IMR-90 (cell line): Measurements from ENCODE around the gene PRKCA. TPM values are rescaled to one million over a fixed set of nuclear protein-coding genes. Genes with fewer than 3 reads are reported as not detected.

ENCODE experiments used
- ATAC-seq: fragments of 200-7000 bp; cut with Tn5 transposase; 2 replicates; pipeline ENCODE4 v1.9.1; 2020; ENCODE audit warnings: low read depth, mild to moderate bottlenecking, moderate library complexity
- BruUV-seq: library from RNA; stranded (reverse); fragments of 400-500 nt; replicated peaks from 2 replicates; lab custom pipeline; 2021; lab: Mats Ljungman, UMichigan
- CTCF ChIA-PET: fragments of 300-600 bp; formaldehyde crosslinking; extraction: SDS; loops from one replicate; lab custom pipeline; 2021; ENCODE audit warnings: antibody characterized with exemption; lab: Yijun Ruan, JAX
- POLR2A ChIA-PET: fragments of 300-600 bp; sonication (Branson Sonifier 250); formaldehyde crosslinking; loops from one replicate; lab custom pipeline; 2022; ENCODE audit warnings: antibody characterized with exemption; ENCODE audit not compliant: unreplicated experiment; lab: Charles Lee
- DNase-seq: peaks from one replicate; pipeline ENCODE4 v3.0.0; 2013
- H2AFZ ChIP-seq: replicated peaks from 2 replicates; pipeline ENCODE3; 2013; ENCODE audit warnings: low read length, mild to moderate bottlenecking; ENCODE audit not compliant: poor library complexity
- H2AK5ac ChIP-seq: 2 replicates; pipeline ENCODE4 v1.6.1; 2013; ENCODE audit warnings: low read depth, low read length, inconsistent platforms
- H2AK9ac ChIP-seq: replicated peaks from 2 replicates; pipeline ENCODE3; 2013; ENCODE audit warnings: mild to moderate bottlenecking, low read depth, low read length, moderate library complexity; ENCODE audit not compliant: poor library complexity
- H2BK120ac ChIP-seq: 2 replicates; pipeline ENCODE4 v1.6.1; 2013; ENCODE audit warnings: low read depth, low read length, inconsistent platforms
- H2BK15ac ChIP-seq: 3 replicates; pipeline ENCODE4 v1.6.1; 2013; ENCODE audit warnings: low read depth, low read length, inconsistent platforms
- H2BK20ac ChIP-seq: 2 replicates; pipeline ENCODE4 v1.6.1; 2013; ENCODE audit warnings: low read depth, mild to moderate bottlenecking, inconsistent platforms, low read length, moderate library complexity
- H2BK5ac ChIP-seq: 2 replicates; pipeline ENCODE4 v1.6.1; 2013; ENCODE audit warnings: mild to moderate bottlenecking, low read depth, low read length, inconsistent platforms; ENCODE audit not compliant: poor library complexity, severe bottlenecking
- H3K14ac ChIP-seq: replicated peaks from 2 replicates; pipeline ENCODE4 v1.6.1; 2013; ENCODE audit warnings: low read depth, low read length, inconsistent platforms
- H3K18ac ChIP-seq: 2 replicates; pipeline ENCODE4 v1.6.1; 2013; ENCODE audit warnings: low read depth, low read length, control low read depth
- H3K23ac ChIP-seq: 2 replicates; pipeline ENCODE4 v1.6.1; 2013; ENCODE audit warnings: low read depth, low read length, inconsistent platforms
- H3K27ac ChIP-seq: 2 replicates; pipeline ENCODE4 v1.5.1; 2013; ENCODE audit warnings: mild to moderate bottlenecking, control low read depth, low read length; ENCODE audit not compliant: insufficient read depth
- H3K27me3 ChIP-seq: 2 replicates; pipeline ENCODE4 v1.6.1; 2013; ENCODE audit warnings: low read length; ENCODE audit not compliant: control insufficient read depth, insufficient read depth
- H3K36me3 ChIP-seq: 2 replicates; pipeline ENCODE4 v1.6.1; 2013; ENCODE audit warnings: low read length, mixed read lengths; ENCODE audit not compliant: control insufficient read depth, insufficient read depth
- H3K4ac ChIP-seq: 2 replicates; pipeline ENCODE4 v1.6.1; 2013; ENCODE audit warnings: low read depth, low read length, inconsistent platforms
- H3K4me1 ChIP-seq: 2 replicates; pipeline ENCODE4 v1.6.1; 2013; ENCODE audit warnings: low read length, mixed read lengths; ENCODE audit not compliant: control insufficient read depth, insufficient read depth
- H3K4me2 ChIP-seq: 2 replicates; pipeline ENCODE4 v1.6.1; 2013; ENCODE audit warnings: low read depth, mild to moderate bottlenecking, control low read depth, low read length, moderate library complexity
- H3K4me3 ChIP-seq: 2 replicates; pipeline ENCODE4 v1.5.1; 2013; ENCODE audit warnings: low read depth, mild to moderate bottlenecking, control low read depth, low read length, moderate library complexity; ENCODE audit not compliant: insufficient read depth
- H3K56ac ChIP-seq: 2 replicates; pipeline ENCODE4 v1.6.1; 2013; ENCODE audit warnings: low read length, inconsistent platforms; ENCODE audit not compliant: insufficient read depth; ENCODE audit errors: extremely low read depth
- H3K79me1 ChIP-seq, 2 experiments: 2 replicates each; pipeline ENCODE4 v1.6.1; 2013; ENCODE audit warnings: low read length in 2 of 2, inconsistent platforms in 1 of 2, low read depth in 1 of 2
- H3K9ac ChIP-seq: 2 replicates; pipeline ENCODE4 v1.6.1; 2013; ENCODE audit warnings: low read depth, low read length, control low read depth
- H3K9me1 ChIP-seq: 2 replicates; pipeline ENCODE4 v1.6.1; 2013; ENCODE audit warnings: low read length, inconsistent platforms; ENCODE audit not compliant: insufficient read depth
- H3K9me3 ChIP-seq: 2 replicates; pipeline ENCODE4 v1.6.1; 2013; ENCODE audit warnings: low read length; ENCODE audit not compliant: control insufficient read depth, insufficient read depth
- H4K20me1 ChIP-seq: 2 replicates; pipeline ENCODE4 v1.6.1; 2013; ENCODE audit warnings: low read length, inconsistent platforms; ENCODE audit not compliant: insufficient read depth
- H4K5ac ChIP-seq: 2 replicates; pipeline ENCODE4 v1.6.1; 2013; ENCODE audit warnings: mild to moderate bottlenecking, low read depth, low read length, control low read depth
- H4K8ac ChIP-seq, 2 experiments: 2 replicates each; pipeline ENCODE4 v1.6.1; 2013; ENCODE audit warnings: low read depth in 2 of 2, low read length in 2 of 2, control low read depth in 1 of 2, inconsistent platforms in 1 of 2
- H4K91ac ChIP-seq: 2 replicates; pipeline ENCODE4 v1.6.1; 2013; ENCODE audit warnings: low read depth, low read length, inconsistent platforms; ENCODE audit not compliant: insufficient read depth
- BHLHE40 ChIP-seq: fragments of 150-350 bp; IDR thresholded peaks from 2 replicates; pipeline ENCODE4 v1.6.1; 2016; ENCODE audit warnings: mild to moderate bottlenecking, low read depth, low read length
- CTCF ChIP-seq: conservative IDR thresholded peaks from 2 replicates; pipeline ENCODE4 v1.5.1; 2012; ENCODE audit warnings: mild to moderate bottlenecking, low read depth, low read length, improper control_type of control experiment
- MAZ ChIP-seq: IDR thresholded peaks from 2 replicates; pipeline ENCODE4 v1.6.1; 2012; ENCODE audit warnings: low read depth, mild to moderate bottlenecking, low read length, improper control_type of control experiment, moderate library complexity, borderline replicate concordance
- POLR2A ChIP-seq: IDR thresholded peaks from 2 replicates; pipeline ENCODE4 v1.6.1; 2012; ENCODE audit warnings: mild to moderate bottlenecking, low read depth, low read length
- WGBS, 2 experiments: methylation state at CpG; one replicate each; pipeline versions ENCODE4 v1.1.5 to v1.1.7; 2013; ENCODE audit warnings: missing lambda C conversion rate in 2 of 2; ENCODE audit not compliant: insufficient read length in 1 of 2; ENCODE audit errors: extremely low coverage in 2 of 2; 5-methylcytosine and 5-hydroxymethylcytosine counted together
- dilution Hi-C: fragments of 300-500 bp; cut with HindIII; formaldehyde crosslinking; loops from one replicate; pipeline ENCODE4 v1.14.3; 2018; ENCODE audit warnings: low sequenced_read_pairs; ENCODE audit not compliant: unreplicated experiment
- in situ Hi-C: fragments of 300-500 bp; cut with MboI; formaldehyde crosslinking; loops from 3 replicates; pipeline ENCODE4 v1.14.3; 2019; ENCODE audit warnings: low sequenced_read_pairs, inconsistent platforms, mixed read lengths
- intact Hi-C: fragments of 100-400 bp; cut with micrococcal nuclease; formaldehyde crosslinking; loops from 2 replicates; pipeline ENCODE4 v1.10.0; 2022
- polyA plus RNA-seq, 3 experiments: library from polyadenylated mRNA; depleted of rRNA; stranded (reverse); fragments of >200 nt; gene quantifications; 2 replicates each; pipeline ENCODE4 v1.2.3, GENCODE V29; 2012; ENCODE audit warnings: low replicate concordance in 1 of 3
- total RNA-seq: library from RNA; depleted of rRNA; stranded (reverse); fragments of >200 nt; gene quantifications from 2 replicates; pipeline ENCODE4 v1.2.3, GENCODE V29; 2012

The PRKCA gene
- total and polyA plus RNA-seq, 2 of the 4 experiments (the other 2 are of a cell fraction) = 31.0 to 46.0 TPM

DNA sequence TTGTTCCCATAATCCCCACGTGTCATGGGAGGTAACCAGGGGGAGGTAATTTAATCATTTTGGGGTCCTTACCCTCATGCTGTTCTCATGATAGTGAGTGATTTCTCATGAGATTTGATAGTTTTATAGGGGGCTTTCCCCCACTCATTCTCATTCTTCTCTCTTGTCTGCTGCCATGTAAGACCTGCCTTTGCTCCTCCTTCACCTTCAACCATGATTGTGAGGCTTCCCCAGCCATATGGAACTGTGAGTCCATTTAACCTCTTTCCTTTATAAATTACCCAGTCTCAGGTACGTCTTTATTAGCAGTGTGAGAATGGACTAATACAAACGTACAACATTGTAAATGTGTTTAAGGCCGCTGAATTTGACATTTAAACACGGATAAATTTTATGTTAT is 37.7 kb upstream of the PRKCA start:
- Histone ChIP-seq H2BK20ac (no peak overlapping the region), H4K20me1 (no peaks in the 10 kb centered on the region), H3K4me3 (no peak overlapping the region), H3K79me1 (no peaks in the 10 kb centered on the region), H3K27ac (no peak overlapping the region), H3K4ac (no peak overlapping the region), H2BK5ac (no peak overlapping the region), H2BK120ac (no peak overlapping the region), H4K91ac (no peak overlapping the region), H3K4me2 (no peak overlapping the region), H3K56ac (no peak overlapping the region), H3K18ac (no peak overlapping the region), H2BK15ac (no peak overlapping the region), H3K9me3 (no peaks in the 10 kb centered on the region), H3K9ac (no peak overlapping the region), H3K27me3 (no peaks in the 10 kb centered on the region), H2AK9ac (no peak overlapping the region), H3K9me1 (0 out of 2 replicates have a peak, but pooled peaks cover 4% of the 10 kb centered on the region), H2AFZ (no peak overlapping the region), H3K14ac (no peak overlapping the region), H3K36me3 (no peaks in the 10 kb centered on the region), H2AK5ac (no peak overlapping the region), H4K8ac (no peak overlapping the region), H3K4me1 (peaks cover 9% of the 10 kb centered on the region), H4K5ac (no peak overlapping the region), H3K23ac (no peak overlapping the region)
- DNase-seq = no peak
- ChIA-PET CTCF (interaction anchor here (1.0 kb wide), 1 partner anchor 178 kb away, joined by 3 read pairs; no protein-coding TSS in a partner anchor), POLR2A (no interaction called here)
- no TSS peak for BruUV-seq
- TF ChIP-seq POLR2A (no peak), MAZ (no peak), BHLHE40 (no peak), CTCF (no peak)
- WGBS, 2 experiments = no CpG with 5 or more reads among the region's 5 CpGs
- in situ Hi-C loops = no loop called here
- dilution Hi-C loops = no loop called here
- ATAC-seq = no peak
- intact Hi-C loops = no loop called here
